ENCODE data around the gene TMEM167A.

TMEM167A gene

DNA sequence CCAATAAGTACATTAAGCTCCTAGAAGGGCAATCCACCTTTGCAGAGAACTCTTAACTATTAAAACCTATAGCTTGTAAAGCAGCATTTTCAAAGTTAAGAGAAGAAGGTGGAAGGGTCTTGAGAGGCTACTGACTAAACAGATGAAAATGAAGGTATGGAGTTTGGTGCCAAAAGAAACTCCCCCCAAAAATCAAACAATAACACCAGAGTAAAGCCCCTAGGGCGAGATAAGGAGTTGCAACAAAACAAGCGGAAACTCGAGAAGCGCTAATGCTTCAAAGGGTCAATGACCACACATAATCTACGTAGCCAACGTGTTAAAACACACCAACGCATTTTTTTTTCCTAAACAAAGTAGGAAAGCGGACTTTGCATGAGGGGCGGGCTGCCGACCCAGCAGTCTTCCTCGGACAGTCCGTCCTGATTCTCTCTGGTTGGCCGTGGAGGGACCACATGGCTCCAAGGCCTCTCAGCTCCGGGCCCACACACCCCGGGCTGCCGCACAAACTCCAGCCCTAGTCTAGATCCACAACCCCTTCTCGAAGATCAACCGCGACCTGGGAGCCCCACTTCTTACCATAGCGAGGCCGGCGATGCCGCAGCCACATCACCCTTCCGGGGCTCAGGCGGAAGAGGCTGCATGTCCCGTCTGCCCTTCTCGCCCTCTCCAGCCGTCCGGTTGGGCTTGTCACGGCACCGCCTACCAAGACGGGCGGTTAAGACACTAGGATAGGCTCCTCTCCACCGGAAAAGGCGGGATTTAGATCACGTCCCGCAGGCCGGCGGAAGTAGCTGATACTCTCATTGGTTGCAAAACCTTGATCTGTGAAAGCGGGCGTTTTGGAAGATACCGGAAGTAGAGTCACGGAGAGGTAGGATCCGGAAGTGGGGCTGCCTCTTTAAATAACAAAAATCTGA lies at the start of gene TMEM167A, which contains the start of gene XRCC4:
Gene TMEM167A (minus strand): TSS at position 653 of the 920 bp plus-strand sequence. CDS start 71 bp downstream, at position 582.
Gene XRCC4 (plus strand): TSS at position 806 of the 920 bp plus-strand sequence. CDS start 27,373 bp downstream, outside the sequence.
- peak; percentile 97 for FAIRE-seq

- FAIRE-seq: no peak
These were observed 49.3 kb upstream of the TMEM167A start for GRCh38 chr5:83126501-83126900.

- no peak for FAIRE-seq
These were observed 48.4 kb upstream of the TMEM167A start for GRCh38 chr5:83125560-83125959.

GRCh38 chr5:83124593-83124992 lies 47.4 kb upstream of the TMEM167A start:
- no peak for FAIRE-seq

GRCh38 chr5:83118976-83119375 lies 41.8 kb upstream of the TMEM167A start:
- no peak for FAIRE-seq

GRCh38 chr5:83118471-83118870 lies 41.3 kb upstream of the TMEM167A start:
- FAIRE-seq: no peak

DNA sequence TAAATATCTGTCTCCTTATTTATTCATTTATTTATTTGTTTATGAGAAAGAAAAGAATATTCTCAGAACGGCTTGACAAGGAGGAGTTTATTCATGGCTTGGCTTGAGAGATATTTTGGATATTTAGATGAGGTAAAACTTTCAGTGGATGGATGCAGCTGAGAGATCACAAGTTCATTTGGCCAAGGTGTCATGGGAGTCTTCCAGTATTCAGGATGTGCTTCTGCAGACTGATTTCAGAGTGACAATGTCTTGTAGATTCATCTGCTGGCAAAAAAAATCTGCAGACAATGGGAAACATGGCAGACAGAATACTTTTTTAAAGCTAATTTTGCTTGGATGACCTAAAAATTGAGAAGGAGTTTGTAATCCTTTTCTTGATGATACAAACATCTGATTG lies 38.6 kb upstream of the TMEM167A start:
- FAIRE-seq: no peak

GRCh38 chr5:83109380-83109779 lies 32.2 kb upstream of the TMEM167A start:
- no peak for FAIRE-seq

GRCh38 chr5:83107692-83108420 lies 30.7 kb upstream of the TMEM167A start:
- no peak for FAIRE-seq

GRCh38 chr5:83104021-83104420 lies 26.8 kb upstream of the TMEM167A start:
- FAIRE-seq: no peak

GRCh38 chr5:83102364-83102980 lies 25.3 kb upstream of the TMEM167A start:
- FAIRE-seq: no peak

GRCh38 chr5:83101514-83101913 lies 24.3 kb upstream of the TMEM167A start:
- no peak for FAIRE-seq

- FAIRE-seq: no peak
These were observed 22.3 kb upstream of the TMEM167A start for GRCh38 chr5:83099445-83099844.

DNA sequence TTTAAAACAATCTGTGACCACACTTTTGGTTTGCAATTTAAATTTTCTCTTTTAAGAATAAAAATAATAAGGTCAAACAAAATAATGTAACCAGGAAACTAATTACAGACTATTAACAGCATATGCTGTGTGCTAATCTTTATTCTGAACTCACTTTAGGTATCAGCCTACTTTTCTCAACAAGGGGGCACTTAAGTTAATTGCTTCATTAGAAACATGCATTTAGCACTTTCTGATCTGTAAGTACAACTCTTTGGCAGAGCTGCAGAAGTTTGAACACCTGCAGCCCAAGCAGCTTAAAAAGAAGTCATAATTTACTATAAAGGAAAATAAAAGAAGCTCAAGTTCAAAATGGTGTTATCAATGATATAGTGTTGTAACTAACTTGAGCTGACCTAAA lies 21.8 kb upstream of the TMEM167A start:
- no peak for FAIRE-seq

GRCh38 chr5:83097689-83098231 lies 20.6 kb upstream of the TMEM167A start:
- no peak for FAIRE-seq

- no peak for FAIRE-seq
These were observed 19.6 kb upstream of the TMEM167A start for GRCh38 chr5:83096660-83097339.

- FAIRE-seq: no peak
These were observed 18.9 kb upstream of the TMEM167A start for GRCh38 chr5:83095957-83096539.

DNA sequence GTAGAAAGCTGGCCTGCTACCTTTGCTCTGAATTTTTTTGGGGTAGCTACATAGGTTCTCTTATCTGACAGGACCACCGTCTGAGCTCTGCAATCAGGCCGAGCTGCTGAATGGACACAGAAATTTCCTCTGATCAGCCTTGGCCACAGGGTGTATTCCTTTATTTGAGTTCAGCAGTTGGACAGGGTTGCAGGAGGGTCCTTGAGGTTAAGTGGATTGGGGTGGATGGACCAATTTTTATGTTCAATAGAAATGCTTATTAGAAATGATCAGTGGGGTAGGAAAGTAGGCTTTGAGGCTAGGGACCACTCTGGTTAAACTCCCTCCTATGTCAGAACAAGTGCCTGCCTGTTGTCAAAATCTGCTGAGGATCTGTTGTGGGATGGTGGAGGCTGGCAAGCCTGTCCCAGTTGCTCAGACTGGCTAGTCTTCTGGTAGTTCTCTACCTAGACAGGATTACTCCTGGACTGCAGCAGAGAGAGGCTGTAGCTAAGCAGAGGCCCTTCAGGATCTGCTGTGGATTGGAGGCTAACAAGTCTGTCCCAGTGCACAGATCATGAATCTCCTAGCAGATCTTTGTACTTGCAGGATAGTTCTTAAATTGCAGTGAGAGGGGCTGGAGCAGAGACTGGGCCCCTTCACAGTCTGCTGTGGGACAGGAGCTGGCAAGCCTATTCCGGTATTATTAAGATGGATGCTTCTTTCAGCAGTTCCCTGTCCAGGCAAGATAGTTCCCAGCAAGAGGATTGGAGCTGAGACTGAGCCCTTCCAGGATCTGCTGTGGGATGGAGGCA lies 18.2 kb upstream of the TMEM167A start:
- no peak for FAIRE-seq

- no peak for FAIRE-seq
These were observed 16.5 kb upstream of the TMEM167A start for GRCh38 chr5:83093692-83094091.

GRCh38 chr5:83092619-83093018 lies 15.4 kb upstream of the TMEM167A start:
- FAIRE-seq: no peak

GRCh38 chr5:83090169-83090568 lies 13.0 kb upstream of the TMEM167A start:
- no peak for FAIRE-seq
